Posterior vena cava (tissue), 2 donors: ENCODE measurements around the gene PODXL2. TPM values are rescaled to one million over a fixed set of nuclear protein-coding genes. Genes with fewer than 3 reads are reported as not detected.
A peak's percentile ranks its signal among the peaks of the same experiment; 100 is the strongest.

Experiments used
- DNase-seq: peaks from one replicate; pipeline ENCODE4 v3.0.0-alpha.2; 2020; ENCODE audit warnings: low spot score
- intact Hi-C, 2 donors: fragments of 100-400 bp; cut with DNase I; formaldehyde crosslinking; loops; one replicate each; pipeline versions ENCODE4 v1.14.1 to v1.14.2; 2022 to 2023
- total RNA-seq, 2 donors: library from RNA; stranded (reverse); fragmentation: NEBNext Ultra II Directional; extraction: Animal tissue kit (Norgen Biotek cat#: 25700); gene quantifications; one replicate each; pipeline ENCODE4 v1.2.1, GENCODE V29; 2021
- donor health status: DM: yes; HTN: yes; CAD: no.
- donor health status: DM: yes; HTN: yes; CAD: no.

PODXL2 gene
- total RNA-seq, 2 donors from 2014 or later = 2.0 to 2.5 TPM

DNA sequence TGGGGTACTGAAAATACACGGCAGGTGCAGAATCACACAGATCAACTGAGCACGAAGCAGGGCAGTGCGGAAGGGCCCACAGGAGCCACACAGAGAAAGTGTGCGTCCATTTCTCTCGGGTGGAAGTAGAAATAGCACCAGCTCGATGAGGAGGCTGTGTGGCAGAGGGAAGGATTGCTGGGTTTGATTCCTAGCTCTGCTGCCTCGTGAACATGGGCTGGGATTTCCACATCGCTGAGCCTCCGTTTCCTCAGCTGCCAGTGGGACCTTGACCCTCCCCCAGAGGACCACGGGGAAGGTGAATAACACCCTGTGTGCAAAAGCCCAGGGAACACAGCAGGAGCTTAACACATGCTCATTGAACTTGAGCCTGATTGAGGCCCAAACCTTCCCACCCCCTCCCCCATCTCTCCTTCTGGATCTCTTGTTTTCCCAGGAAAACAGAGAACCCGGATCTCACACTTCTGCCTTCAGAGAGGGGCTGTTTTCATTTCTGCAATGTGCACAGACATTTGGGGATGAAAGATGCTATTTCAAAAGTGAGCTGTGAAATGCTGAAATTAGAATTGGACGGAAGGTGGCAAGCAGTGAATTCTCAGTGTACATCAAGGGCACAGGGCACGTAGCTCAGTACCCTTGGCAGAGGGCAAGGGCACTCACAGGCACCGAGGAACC, 82.2 kb downstream of the PODXL2 start:
- intact Hi-C loops = no loop called here
- peak; percentile 36 for DNase-seq

- DNase-seq = peak; percentile 70
Observed at GRCh38 chr3:127711896-127712295, 82.9 kb downstream of the PODXL2 start.

GRCh38 chr3:127712461-127712860, 83.5 kb downstream of the PODXL2 start:
- intact Hi-C loops = no loop called here
- DNase-seq = peak; percentile 61

More at GRCh38 chr3:127711896-127712295, 82.9 kb downstream of the PODXL2 start:
- intact Hi-C loops = no loop called here

DNA sequence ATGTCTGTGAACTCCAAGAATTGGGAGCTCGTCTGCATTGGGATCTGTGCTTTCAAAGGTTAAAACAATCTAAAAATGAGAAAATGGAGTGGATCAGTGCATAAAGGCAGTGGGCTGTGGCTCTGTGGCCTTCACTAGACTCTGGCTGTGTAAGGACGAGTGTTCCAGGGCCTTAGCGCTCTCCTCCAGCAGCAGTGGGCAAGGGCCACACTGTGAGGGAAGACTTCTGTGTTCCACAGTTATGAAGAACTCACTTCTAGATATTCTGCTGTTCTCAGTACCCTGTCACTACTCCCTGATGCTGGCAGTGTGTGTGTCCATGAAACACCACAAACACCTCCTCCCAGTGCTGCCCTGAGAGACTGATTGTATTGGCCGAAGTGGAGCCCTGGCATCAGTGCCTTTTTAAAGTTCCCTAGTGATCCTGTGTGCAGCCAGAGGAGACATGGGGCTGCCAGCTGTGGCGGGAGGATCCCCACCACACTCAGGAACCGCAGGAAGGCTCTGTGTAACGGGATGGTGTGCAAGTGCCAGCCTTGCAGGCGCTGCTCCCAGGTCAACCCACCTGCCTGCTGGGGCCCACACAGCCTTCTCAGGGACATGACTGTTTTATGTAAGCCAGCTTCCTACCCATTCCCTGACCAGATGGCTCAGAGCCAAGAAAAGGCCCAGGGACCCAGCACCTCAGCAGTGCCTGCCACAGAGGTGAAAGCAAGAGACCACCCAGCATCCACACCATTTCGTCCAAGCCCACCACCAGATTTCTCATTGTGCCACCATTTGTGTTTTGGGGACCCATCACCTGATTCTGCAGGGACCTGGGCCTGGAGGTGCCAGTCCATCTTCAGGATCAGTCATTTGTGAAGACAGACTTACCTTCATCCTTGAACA, 84.1 kb downstream of the PODXL2 start:
- intact Hi-C loops = no loop called here
- DNase-seq = peak; percentile 50

DNA sequence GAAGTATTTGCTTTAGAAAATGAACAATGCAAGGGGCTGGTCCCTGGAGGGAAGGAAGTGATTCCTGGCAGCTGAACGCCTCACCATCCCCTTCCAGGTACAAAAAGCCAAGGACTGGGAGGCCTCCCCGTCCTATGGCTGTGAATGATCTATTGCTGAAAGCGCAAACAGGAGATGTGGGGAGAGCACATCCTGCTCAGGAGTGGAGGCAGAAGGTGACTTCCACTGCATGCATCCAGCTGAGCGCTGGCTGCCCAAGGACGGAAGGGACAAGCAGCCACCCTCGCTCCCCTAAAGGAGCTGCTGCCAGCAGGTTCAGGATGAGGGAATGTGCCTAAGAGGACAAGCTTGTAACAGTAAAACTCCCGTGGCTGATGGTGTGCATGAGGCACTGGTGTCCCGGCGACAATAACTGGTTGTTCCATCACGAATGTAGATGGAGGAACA, 85.2 kb downstream of the PODXL2 start:
- intact Hi-C loops = no loop called here
- peak; percentile 50 for DNase-seq

DNA sequence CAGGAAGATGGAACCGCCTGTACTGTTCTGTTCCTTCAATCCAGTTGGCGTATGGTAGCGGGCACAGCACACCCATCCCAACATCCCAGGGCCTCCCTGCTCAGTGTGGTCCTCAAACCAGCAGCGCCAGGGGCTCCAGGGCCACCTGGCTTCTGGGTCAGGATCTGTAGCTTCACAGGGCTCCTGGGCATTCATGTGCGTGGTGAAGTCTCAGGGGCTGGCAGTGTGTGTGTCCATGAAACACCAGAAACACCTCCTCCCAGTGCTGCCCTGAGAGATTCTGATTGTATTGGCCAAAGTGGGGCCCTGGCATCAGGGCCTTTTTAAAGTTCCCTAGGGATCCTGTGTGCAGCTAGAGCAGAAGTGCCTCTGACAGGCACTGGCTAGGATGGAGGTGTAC, 85.9 kb downstream of the PODXL2 start:
- peak; percentile 54 for DNase-seq
- intact Hi-C loops = no loop called here

DNA sequence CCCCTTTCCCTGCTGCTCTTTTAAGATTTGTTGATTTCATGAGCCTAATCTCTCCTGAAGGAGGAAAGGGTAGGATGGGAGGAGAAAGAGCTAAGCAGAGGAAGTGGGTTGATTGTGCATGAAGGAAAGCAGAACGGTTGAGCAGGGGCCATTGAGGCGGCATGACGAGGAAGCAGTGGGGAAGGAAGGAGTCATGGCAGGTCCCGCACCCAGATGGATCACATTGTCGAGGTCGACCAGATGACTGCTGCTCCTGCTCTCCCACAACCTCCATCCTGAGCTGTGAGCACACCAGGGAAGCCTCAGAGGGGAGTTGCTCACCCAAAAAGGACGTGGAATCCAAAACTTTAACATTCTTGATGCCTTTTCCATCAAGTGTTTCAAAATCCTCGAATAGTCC, 86.5 kb downstream of the PODXL2 start:
- intact Hi-C loops = no loop called here
- peak; percentile 66 for DNase-seq

- DNase-seq = no peak
- intact Hi-C loops = loop anchor here in 1 of 2 donors (1.0 kb wide), 1 partner anchor 11 kb away; no protein-coding TSS in a partner anchor
Observed at GRCh38 chr3:127716384-127716783, 87.4 kb downstream of the PODXL2 start.

DNA sequence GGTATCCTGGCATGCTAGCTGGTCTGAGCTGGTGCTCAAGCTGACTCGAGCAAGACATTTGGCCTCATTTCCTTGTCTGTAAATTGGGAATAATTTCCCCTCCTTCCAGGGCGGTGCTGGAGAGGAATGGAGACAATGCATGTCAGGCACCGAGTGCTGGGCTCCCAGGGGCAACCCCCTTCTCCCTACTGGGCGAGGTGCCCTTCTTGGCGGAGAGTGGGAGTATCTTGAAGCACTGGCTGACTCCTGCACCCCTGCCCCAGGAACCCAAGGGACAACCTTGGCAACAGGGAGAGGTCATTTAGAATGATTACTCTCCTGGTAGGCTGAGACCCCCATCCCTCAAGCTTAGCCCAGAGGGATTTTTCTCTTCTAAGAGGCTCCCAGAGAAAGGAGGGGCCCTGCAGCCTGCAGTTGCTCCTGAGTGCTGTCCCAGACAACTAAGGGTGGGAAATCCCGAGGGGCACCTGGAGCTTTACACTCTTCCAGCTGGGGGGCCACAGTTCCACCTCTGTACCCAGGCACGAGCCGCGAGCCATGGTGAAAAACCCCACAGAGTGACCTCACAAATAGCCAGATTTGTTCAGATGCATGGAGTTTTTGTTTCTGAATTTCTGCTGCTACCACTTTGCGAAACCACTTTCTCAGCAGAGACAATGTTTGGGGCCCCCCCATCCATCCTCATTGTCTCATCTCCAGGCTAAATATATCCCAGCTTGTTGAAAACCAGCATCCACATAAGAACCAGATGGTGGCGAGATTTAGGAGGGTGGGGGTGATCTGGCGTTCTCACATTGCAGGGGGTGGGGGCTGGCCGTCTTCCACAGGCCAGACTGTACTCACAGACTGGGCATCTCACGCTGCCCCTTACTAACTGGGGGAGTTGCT, 88.6 kb downstream of the PODXL2 start:
- DNase-seq = peak; percentile 41

DNA sequence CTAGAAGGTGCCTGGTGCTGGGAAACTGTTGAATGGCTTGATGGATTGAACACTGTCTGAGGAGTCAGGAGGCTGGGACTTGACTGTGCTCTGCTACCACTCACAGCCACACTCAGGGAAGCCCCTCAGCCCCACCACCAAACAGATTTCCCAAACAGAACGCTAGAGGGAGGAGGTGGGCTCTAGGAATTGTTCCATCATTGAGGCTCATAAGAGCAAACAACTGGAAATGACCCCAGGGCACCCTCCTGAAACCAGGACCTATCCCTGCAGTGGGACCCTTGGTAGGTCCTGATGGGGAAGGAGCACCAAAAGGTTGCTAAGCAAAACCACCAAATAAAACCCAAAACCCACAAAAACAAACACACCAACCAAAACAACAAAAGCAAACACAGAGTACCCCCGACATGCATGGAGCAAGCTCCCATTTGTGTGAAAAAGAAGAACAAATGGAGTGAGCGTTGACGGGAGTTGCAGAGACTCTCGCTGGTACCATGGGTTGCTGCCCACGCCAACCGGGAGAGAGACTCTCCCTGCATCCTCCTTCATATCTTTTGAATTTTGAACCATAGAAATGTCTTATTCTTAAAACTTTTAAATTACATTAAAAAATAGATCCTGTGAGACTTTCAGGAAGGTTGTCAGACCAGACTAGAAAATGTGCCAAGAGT, 89.4 kb downstream of the PODXL2 start:
- intact Hi-C loops = no loop called here
- DNase-seq = peak; percentile 11

More for the DNA sequence above, 88.6 kb downstream of the PODXL2 start:
- intact Hi-C loops = no loop called here

DNA sequence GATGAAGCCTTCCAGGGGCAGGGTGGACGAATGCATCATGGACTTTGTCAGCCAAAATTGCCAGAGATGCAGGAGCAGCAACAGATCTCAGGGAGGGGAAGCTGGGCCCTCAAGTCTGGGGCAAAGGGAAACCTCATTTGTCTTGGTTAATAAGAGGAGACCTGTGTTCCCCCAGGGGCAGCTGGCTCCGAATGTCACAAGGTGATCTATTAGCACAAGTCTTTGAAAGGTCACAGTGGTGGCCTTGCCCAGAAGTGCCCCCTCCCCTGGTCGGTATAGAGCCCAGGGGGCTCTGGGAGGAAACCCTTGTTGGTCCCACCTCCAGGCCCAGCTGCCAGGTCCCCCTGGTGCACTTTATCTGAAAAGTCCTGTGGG, 89.9 kb downstream of the PODXL2 start:
- DNase-seq = peak; percentile 58
- intact Hi-C loops = no loop called here

DNA sequence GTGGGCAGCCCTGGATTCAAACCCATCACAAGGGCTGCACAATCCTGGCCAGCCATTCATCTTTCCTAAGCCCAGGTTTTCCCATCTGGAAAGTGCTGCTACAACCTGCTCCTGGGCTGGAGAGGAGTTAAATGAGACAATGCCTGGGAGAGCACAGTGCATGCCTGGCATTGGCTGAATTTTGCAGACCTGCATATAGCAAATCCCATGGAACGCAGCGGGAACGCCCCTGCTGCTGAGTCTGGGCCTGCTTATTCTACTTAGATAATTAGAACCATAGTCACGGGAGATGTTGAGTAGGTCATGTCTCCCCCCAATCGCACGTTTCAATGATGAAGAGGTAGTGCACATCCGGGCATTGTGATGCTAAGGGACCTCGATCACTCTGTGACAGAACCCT, 90.4 kb downstream of the PODXL2 start:
- intact Hi-C loops = no loop called here
- DNase-seq = peak; percentile 35

DNA sequence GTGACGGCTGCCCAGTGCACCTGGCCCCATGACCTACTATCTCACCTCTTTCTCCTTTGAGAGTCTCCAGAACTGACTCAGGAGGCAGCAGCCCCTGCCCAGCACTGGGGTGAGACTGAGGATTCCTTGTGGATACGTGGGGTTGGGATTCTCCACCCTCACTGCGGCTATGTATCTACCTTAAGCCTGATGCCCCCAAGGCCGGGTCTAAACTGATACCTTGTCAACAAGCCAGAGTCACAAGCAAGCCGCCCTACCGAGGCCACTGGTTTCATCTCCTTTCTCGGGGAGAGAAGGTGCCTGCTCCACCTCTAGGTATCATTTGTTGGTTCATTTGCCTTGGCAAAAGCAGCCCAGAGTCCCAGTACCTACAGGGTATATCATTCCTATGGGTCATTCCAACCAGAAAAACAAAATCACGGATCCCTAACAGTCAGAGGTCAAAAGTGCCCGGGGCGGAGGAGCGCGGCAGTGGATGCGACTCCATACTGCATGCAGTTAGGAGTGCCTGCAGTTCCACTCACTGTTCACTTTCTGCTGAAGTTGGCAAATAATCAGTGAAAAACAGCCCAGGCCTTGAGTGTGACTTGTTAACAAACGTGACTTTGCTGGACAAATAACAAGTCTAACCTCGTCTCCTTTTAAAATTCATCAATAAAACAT, 91.3 kb downstream of the PODXL2 start:
- intact Hi-C loops = no loop called here
- DNase-seq = no peak

DNA sequence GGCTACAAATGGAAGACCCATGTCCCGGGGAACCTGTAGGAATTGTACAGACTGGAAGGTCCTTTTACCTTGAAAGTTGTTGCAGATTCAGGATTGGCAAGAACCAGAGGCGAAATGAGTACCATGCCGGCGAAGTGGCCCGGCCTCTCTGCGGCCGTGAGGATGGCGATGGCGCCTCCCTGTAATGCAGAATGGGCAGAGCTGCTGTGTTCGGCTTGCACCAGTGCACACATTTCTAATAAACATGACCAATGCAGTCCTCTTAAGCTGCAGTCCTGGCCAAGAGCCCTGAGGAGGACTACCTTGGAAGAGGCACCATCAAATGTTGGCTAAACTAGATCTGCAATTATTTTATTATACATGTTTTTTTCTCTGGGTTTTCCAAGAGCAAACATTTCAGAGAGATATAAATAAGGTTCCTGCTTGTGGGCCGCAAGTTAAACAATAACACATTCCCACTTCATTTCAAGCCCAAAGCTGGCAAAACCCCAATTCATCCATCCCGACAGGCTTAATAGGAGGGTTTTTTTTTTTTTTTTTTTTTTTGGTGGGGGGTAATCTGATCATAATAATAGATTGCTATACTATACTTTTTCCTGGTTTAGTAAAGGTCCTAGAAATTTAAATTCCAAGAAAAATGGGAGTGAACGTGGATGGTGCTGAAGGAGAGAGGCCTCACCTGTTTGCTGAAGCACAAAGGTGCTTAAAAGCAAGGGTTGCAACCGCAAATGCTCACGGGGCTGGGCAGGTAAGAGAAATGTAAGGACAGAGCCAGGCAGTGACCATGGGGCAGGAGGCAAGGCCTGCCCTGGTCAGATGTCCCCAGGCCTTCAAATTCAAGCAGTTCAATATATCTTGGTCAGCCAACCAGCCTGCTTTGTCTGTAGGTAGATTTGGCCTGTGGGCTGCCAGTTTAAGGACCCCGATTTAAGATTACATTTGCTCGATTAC, 92.3 kb downstream of the PODXL2 start:
- intact Hi-C loops = no loop called here
- DNase-seq = no peak

DNA sequence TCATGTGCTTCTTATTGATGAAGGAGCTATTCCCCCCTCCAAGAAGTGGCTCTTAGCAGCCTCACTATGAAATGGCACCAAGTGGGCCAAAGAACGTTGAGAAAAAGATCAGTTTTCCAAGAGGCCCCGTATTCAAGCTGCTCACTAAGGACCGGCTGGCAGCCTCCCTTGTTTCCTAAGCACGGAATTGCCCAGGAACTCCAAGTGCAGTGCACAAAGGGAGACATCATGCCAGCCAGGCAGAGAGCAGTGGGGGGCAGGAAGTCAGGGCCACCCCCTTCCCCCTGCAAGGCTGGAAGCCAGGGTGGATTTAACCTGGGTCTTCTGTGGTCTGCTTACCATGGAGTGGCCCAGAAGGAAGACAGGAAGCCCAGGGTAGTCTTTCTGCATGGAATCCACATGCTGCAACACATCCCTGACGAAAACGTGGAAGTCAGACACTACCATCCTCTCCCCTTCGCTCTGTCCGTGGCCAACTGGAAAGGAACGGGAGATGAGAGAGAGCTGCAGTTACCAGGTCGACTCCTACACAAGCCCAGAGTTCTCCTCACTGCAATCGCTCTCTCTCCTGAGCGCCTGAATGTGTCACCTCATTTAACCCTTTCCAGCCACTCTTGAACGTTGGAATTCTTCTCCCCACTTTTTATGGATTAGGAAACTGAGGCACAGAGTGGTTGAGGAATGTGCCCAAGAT, 93.3 kb downstream of the PODXL2 start:
- DNase-seq = no peak
- intact Hi-C loops = no loop called here
